HG03442 (cell line): ENCODE data around the gene PPP1R36.
"Not testable (repeated sequence)": the region's sequence is repeated elsewhere in the genome, so short reads cannot be mapped to it uniquely, and the experiment has no call there.

Source experiments
- ATAC-seq: cut with Tn5 transposase; IDR thresholded peaks from one replicate; pipeline ENCODE4 v1.9.1; 2021; ENCODE audit warnings: mild to moderate bottlenecking, moderate library complexity; ENCODE audit not compliant: unreplicated experiment

The PPP1R36 gene

GRCh38 chr14:64518229-64518628, 31.5 kb upstream of the PPP1R36 start:
- ATAC-seq, result no peak

GRCh38 chr14:64520699-64521098, 29.1 kb upstream of the PPP1R36 start:
- ATAC-seq, result no peak

GRCh38 chr14:64522591-64523355, 27.0 kb upstream of the PPP1R36 start:
- no peak for ATAC-seq

- ATAC-seq, result no peak
Measured at GRCh38 chr14:64525354-64525753, 24.4 kb upstream of the PPP1R36 start.

GRCh38 chr14:64531567-64531966, 18.2 kb upstream of the PPP1R36 start:
- ATAC-seq, result no peak

GRCh38 chr14:64536488-64537245, 13.1 kb upstream of the PPP1R36 start:
- ATAC-seq, result no peak

- ATAC-seq, result peak; percentile 95
Measured at GRCh38 chr14:64540208-64541202, 9.3 kb upstream of the PPP1R36 start, which contains the start of gene HSPA2. HSPA2 (plus strand) TSS chr14:64540741; CDS start chr14:64540850, 109 bp downstream.

- no peak for ATAC-seq
Measured at GRCh38 chr14:64541261-64541971, 8.3 kb upstream of the PPP1R36 start.

GRCh38 chr14:64541972-64542835, 7.6 kb upstream of the PPP1R36 start:
- ATAC-seq, result no peak

GRCh38 chr14:64542836-64543201, 6.9 kb upstream of the PPP1R36 start:
- ATAC-seq, result no peak

- no peak for ATAC-seq
Measured at GRCh38 chr14:64544607-64545312, 5.0 kb upstream of the PPP1R36 start.

GRCh38 chr14:64549016-64549415, 745 bp upstream of the PPP1R36 start:
- ATAC-seq, result no peak

- ATAC-seq, result no peak
Measured at GRCh38 chr14:64550621-64551333, 1.0 kb downstream of the PPP1R36 start.

- no peak for ATAC-seq
Measured at GRCh38 chr14:64554556-64554955, 4.8 kb downstream of the PPP1R36 start.

GRCh38 chr14:64556526-64556925, 6.8 kb downstream of the PPP1R36 start:
- no peak for ATAC-seq

- ATAC-seq, result not testable (repeated sequence)
Measured at GRCh38 chr14:64558216-64558615, 8.5 kb downstream of the PPP1R36 start.

- no peak for ATAC-seq
Measured at GRCh38 chr14:64561631-64562030, 11.9 kb downstream of the PPP1R36 start.

- ATAC-seq, result no peak
Measured at GRCh38 chr14:64562436-64562835, 12.7 kb downstream of the PPP1R36 start.
